Hepatic stellate cell (primary cell): ENCODE data around the gene BMP10.

ENCODE experiments used
- DNase-seq: peaks from one replicate; pipeline ENCODE4 v3.0.0; 2011; ENCODE audit warnings: low spot score

Gene BMP10, protein sequence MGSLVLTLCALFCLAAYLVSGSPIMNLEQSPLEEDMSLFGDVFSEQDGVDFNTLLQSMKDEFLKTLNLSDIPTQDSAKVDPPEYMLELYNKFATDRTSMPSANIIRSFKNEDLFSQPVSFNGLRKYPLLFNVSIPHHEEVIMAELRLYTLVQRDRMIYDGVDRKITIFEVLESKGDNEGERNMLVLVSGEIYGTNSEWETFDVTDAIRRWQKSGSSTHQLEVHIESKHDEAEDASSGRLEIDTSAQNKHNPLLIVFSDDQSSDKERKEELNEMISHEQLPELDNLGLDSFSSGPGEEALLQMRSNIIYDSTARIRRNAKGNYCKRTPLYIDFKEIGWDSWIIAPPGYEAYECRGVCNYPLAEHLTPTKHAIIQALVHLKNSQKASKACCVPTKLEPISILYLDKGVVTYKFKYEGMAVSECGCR

DNA sequence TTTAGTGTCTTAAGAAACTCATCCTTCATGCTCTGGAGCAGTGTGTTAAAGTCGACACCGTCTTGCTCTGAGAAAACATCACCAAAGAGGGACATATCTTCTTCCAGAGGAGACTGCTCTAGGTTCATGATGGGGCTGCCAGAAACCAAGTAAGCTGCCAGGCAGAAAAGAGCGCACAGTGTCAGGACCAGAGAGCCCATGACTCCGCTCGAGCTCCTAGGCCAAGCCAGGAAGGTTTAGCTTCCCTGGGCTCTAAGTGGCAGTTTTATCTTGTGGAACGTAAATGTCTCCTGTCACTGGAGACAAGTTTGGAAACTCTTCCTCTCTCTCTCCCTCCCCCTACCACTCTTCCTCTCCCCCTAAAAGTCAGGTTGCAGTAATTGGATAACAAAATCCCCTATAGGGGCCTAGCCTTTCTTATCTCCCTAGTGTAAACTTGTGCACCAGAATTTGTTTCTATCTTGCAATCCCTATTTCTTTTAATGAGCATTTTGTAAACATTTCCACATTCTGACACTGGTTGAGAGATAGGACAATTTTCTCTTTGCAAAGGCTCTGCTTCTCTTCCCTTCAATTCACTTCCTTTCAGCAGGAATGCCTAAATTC, at the start of gene BMP10:
TSS of gene BMP10 (minus strand) at position 239 of the 606 bp plus-strand sequence. CDS start at position 200, 39 bp downstream.
- DNase-seq = no peak

DNA sequence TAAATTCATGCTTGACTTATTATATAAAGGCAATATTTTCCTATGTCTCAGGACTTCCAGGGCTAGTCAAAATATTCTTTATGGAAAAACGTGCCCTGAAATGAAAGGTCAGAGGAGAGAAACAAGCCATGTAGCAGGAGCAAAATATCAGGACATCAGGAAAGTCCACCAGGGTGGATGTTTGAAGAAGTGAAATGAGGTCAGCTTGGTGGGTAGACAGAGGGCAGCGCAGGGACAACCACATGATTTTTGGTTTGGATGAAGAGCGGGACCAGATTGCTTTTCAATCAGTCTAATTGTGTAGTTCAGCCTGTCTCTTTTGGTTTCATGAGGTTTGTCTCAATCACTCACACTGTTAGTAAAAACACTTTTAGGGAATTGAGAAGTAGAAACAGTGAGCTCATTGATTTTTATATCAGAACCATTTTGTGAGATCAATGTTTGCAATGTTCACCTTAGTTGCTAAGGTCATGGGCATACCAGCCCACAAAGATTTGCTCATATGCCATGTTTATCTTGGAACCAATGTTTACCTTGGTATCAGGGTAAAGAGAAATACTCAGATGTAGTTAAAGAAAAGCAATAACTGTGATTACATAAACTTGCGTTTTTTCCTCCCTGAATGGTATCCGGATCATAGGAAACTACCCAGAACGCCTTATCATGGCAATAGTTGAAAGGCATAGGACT, 49.4 kb upstream of the BMP10 start:
- DNase-seq = no peak

DNA sequence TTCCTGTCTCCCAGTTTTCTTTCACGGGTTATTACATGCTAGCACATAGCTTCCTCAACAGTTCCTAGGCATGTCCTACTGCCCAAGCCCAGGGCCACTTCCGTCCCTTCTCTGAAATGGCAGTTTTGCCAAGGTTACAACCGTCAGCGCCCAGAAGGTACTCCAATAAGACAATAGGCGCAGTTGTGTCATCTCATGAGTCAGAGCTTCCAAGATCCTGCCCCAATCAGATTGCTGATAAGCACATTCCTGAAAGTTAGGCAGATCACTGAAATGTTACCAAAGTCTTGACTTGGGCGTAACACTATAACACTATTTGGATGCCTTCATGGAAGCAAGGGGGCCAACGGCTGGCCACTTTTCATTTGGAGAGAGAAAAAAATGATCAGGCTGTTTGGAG, 47.3 kb upstream of the BMP10 start:
- DNase-seq = no peak

DNA sequence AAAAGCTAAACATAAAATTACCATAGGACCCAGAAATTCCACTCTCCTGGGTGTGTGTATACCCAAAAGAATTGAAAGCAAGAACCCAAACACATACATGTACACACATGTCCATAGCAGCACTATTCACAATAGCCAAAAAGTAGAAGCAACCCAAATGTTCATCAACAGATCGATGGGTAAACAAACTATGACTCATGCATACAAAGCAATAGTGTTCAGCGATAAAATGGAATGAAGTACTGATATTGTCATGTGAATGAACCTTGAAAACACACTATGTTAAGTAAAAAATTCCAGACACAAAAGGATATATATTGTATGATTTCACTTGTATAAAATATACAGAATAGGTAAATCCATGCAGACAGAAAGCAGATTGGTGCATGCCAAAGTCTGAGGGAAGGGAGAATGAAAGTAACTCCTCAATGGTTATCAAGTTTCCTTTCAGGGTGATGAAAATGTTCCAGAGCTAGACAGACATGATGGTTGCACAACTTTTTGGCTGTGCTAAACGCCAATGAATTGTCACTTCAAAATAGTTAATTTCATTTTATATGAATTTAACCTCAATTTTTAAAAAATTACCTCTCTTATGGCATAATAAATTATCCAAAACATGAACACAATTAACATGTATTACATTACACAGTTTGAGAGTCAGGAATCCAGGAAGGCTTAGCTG, 46.0 kb upstream of the BMP10 start:
- DNase-seq = no peak

DNA sequence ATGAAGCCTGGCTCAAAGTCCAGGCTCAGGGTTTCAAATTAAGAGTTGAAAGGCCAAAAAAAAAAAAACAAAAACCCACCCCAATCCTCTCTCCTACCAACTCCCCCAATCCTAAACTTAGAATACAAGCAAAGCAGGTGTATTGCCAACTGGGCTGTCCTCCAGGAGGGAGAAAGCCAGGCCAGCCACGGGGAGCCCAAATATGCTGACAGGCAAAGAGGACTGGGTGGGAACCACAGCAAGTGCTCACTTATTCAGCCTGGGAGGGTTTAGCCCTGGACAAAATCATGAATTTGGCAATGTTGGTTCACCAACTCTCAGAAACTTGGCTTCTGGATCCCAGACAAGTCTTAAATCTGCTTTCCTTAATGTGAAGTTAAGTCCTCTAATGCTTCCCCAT, 45.0 kb upstream of the BMP10 start:
- DNase-seq = no peak

DNA sequence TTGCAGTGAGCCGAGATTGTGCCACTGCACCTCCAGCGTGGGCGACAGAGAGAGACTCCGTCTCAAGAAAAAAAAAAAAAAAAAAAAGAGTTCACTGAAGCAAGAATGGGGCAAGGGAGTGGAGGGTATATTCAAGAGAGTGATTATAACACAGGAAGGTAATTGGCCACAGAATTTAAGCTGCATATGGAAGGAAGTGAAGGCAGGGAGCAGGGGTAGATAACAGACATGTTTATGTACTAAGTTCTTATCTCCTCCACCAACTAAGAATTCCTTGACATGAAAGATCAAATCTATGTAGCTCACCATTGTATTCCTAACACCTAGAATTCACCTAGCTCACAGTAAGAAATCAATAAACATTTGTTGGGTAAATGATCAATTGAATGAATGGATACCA, 44.2 kb upstream of the BMP10 start:
- DNase-seq = no peak

DNA sequence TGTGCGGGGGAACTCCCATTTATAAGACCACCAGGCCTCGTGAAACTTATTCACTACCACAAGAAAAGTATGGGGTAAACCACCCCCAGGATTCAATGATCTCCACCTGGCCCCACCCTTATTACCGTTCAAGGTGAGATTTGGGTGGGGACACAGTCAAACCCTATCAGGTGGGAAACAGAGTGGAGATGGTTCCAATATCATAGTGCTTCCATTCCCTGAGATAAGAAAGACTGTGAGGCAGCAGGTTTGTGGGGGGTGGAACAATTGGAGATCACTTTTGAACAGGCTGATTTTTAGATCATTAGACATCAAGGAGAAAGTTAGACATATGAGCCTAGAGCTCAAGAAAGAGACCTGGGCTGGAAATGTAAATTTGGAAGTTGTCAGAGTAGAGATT, 42.2 kb upstream of the BMP10 start:
- DNase-seq = no peak

DNA sequence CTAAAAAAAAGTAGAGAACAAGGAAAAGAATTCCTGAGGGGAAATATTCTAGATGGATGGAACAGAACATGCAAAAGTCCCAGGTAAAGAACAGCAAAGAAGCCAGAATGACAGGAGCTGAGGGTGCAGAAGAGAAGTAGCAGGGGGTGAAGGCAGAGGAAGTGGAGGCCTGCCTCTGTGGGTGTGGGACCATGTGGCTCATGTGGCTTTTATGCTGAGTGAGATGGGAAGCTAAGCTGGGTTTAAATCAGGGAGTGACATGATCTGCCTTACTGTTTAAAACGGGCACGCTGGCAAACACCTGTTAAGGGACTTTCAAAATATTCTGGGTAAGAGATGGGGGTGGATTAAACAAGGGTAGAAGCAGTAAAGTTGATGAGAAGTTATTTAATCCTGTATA, 41.5 kb upstream of the BMP10 start:
- DNase-seq = no peak

DNA sequence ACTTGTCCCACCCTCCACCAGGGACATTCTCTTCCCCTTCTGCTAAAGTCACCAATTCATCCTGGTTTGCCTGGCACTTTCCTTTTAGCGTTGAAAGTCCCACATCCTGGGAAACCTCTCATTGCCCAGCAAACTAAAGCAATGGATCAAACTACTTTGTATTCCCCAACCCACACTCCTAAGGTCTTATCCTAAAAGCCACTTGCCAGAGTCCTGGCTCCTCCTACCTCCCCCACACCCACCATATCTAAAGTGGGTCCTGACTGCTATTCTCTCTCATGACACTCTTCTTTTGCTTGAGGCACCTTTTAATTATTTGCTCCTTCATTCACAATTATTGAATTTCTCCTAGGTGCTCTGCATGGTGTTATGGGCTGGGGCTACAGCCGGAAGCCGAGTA, 40.9 kb upstream of the BMP10 start:
- no peak for DNase-seq

DNA sequence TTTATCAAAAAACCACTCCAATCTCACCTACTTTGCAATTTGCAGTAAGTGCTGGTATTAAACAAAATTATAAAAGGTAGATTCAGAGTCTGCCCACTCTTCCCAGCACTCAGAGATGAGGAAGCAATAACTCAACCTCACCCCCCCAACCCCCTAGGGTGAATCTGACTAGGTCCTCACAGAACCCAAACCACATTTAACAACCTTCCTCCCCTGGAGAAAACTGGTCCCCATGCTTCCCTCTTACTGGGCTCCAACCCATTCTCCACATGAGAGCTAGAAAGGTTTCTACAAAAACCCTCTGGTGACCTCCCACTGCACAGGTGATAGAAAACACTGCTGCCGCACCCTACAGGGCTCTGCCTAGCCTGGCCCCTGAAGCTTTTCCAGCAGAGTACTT, 40.5 kb upstream of the BMP10 start:
- DNase-seq = no peak

DNA sequence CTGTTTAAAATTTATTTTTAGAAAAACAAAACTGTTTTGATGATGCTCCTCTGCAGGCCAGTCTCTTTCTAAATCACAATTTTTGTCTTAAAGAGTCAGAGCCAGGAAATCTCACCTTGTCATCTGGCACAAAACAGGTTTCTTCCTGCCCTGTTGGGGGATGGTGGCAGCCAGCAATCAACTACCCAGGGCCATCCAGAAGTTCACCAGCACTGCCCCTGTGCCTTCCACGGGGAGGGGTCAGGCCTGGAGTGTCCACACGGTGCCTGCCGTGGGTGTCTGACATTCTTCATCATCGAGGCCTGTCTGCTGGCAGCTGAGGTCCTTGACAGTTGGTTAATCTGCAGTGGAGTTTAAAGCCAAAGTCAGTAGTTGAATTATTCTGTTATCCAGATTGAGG, 40.0 kb upstream of the BMP10 start:
- DNase-seq = no peak

DNA sequence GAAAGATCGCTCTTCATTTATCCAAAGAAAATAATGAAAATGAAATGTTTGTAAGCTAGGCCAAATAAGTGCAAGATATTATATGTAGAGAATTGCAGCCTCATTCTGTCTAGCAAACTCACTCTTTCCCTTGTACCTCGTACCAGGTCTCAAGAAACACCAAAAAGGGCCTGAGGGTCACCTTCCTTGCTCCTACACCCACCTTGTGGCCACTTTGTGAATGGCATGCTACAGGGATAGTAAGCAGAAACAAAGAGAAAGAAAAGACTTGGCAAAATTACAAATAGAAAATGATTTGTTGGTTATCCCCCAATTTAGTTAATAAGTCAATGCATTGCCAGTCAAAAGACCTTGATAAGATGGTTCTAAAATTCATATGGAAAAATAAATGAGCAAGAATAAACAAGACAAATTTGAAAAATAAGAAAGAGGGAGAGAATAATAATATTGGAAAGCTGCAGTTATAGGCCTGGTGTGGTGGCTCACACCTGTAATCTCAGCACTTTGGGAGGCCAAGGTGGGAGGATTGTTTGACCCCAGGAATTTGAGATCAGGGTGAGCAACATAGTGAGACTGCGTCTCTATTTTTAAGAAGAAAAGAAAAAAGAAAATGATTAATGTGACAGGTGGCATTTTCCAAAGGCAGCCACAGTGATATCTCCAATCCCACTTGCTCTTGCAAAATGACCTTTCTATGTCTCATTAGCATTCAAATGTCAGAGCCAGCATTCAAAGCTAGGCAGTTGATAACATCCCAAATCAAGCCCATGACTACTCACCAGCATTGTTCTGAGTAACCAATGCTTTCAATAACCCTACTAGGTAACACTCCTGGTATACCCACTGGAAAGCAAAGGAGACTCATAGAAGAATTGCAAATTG, 38.8 kb upstream of the BMP10 start:
- no peak for DNase-seq

DNA sequence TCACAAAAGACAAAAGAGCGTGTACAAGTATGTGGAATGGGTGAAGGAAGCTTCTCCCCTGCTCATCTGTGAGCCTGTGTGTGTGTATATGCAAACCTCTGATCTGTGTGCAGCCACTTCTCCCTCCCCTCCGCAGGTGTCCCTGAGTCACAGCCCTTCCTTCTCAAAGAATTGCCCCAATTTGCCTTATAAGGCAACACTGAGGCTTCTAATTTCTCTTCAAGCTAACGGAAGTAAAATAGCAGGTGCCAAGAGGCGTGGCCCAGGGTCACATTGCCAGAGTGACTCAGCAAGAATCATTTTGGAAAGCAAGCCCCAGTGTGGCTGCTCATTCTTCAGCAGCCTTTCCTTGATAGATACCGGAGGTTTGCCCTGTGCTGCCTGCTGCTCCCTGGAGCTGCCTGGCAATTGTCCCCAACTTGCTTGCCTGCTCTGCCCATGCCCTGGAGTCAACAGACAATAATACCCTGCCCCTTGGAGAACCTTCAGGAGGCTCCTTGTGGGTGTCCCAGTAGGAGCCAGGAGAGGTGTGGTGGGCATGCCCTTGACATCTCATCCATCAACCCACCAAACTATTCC, 37.3 kb upstream of the BMP10 start:
- no peak for DNase-seq

DNA sequence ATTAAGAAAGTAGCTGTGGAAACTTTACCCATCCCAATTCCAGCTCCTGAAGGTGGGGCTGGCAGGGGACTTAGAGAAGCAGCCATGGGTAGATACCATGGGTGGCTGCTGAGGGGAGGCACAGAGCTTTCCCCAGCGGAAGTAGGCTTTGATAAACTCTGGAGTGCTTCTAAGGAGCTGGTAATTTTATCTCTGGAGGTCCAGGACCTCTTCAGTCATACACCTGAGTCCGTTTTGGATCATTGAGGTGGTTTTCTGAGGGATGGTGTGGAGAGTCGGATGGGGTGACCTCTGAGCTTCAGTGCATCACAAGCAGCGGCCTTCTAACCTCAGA, 36.7 kb upstream of the BMP10 start:
- DNase-seq = no peak

DNA sequence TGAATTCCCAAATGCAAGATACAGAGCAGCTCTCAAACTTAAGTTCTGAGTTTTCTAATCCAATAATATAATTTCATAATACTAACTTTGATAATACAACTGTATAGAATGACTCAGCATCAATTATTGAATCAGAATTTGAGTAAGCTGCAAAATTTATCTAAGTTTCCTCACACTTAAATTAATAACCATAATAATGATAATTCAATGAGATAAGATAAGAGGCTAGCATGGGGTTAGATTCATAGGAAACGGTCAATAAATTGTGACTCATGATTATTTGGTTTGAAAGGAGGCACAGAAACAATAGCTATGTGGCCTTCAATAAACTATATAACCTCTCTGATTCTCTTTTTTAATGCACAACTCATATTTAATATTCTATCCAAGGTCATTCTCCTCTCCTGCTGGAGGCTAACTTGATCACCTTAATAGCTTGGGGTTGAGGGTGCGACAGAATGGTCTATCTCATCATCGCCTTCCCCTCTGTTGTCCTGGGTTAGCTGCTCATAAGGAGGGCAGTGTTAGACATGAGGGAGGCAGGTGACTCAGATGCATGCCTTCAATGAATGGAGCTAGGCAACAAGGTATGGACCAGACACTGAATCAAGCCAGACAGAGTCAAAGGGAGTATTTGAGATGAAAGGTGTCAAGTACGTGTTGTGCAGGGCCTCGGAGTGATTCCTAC, 36.2 kb upstream of the BMP10 start:
- no peak for DNase-seq

DNA sequence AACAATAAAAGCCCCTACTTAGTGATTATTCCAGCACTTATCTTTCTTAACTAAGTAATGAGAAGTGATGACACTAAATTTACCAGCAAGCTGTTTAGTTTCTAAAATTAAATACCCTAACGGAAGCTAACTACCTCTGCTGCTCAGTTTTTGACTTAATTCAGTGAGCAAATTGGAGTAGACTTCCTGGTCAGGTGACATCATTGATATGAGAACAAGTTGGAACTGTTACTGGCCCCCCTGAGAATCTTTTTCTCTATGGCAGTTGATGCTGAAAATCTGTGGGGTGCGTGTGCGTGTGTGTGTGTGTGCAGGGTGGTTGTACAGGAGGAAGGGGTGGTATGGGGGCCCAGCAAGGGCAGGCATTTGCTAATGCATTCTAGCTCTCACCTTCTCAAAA, 35.5 kb upstream of the BMP10 start:
- no peak for DNase-seq

DNA sequence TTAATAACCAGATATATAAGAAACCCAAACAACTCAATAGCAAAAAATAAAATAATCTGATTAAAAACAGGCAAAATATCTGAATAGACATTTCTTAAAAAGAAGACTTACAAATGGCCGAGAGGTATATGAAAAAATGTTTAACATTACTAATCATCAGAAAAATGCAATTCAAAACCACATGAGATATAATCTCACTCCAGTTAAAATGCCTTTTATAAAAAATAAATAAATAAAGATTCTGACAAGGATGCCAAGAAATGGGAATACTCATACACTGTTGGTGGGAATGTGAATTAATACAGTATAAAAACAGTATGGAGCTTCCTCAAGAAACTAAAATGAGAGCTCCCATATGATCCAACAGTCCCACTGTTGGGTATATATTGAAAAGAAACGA, 33.9 kb upstream of the BMP10 start:
- no peak for DNase-seq

DNA sequence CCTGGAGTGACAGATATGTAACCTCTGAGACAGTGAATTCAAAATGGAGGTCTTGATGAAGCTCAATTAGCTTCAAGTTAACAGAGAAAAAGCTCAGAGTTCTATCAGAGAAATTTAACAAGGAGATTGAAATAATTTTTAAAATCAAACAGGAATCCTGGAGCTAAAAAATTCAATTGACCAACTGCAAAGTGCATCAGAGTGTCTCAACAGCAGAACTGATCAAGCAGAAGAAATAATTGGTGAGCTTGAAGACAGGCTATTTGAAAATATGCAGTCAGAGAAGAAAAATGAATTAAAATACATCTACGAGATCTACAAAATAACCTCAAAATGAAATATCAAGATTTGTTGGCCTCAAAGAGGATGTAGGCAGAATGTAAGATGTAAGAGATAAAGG, 30.4 kb upstream of the BMP10 start:
- DNase-seq = no peak

DNA sequence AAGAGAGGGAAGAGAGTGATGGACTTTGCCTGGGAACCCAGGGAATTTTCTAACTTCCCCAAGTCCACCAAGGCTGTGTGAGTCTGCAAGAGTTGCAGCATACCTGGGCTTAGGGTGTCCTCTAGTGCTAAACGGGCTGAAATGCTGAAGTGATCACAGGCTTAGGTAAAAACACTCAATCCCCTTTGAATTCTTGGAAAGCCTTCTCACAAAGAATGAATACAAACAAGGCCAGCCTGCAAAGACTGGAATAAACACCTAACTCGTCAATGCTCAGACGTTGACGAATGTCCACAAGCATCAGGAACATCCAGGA, 30.0 kb upstream of the BMP10 start:
- DNase-seq = no peak

DNA sequence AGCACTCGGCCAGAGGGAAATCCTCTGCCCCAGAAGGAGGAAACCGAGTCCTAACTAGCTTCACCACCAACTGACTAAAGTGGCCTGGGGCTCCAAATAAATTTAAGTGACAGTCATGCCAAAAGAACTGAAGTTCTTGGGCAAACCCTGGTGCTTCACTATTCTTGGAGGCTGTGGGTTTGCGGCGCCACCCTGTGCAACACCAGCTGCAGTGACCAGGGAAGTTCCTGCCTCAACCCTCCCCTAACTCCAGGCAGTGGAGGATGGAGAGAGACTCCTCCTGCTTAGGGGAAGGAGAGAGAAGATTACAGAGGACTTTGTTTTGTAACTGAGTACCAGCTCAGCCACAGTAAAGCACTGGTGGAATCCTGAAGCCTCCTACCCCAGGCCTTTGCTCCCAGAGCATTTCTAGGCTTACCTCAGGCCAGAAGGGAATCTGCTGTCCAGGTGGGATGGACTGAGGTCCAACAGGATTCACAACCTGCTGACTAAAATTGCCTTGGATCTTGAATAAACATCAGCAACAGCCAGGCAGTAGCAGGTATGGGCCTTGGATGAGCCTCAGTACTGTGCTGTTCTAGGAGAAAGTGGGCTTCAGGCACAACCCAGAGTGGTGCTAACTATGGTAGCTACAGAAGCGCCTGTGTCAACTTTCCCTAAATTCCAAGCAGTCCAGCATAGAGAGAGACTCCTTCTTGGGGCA, 29.4 kb upstream of the BMP10 start:
- no peak for DNase-seq
